ENCODE measurements around the gene RETN. TPM values are rescaled to one million over a fixed set of nuclear protein-coding genes. Genes with fewer than 3 reads are reported as not detected.

RETN gene
- total and polyA plus RNA-seq, 2 donors (not counting 3 experiments of a cell fraction or from before 2014, with no cell fraction given), result not detected

DNA sequence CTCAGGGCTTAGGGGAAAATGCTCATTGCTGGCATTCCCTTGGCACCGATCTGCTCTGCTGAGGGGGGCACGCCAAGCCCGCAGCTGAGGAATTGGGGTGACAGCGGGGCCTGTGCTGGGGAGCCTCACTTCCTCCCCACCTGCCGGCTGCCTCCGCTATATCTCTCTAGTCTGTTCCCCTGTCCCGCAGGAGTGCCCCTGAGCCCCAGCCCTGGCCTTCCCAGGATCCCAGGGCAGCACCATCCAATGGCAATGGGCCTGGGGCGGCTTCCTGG, 22.5 kb upstream of the RETN start:
- FAIRE-seq (no peak), DNase-seq (ENCODE audit: low read depth, low spot score) (no peak)
- H3K4me1 ChIP-seq (ENCODE audit: control insufficient read depth, extremely low read depth, insufficient read depth, low read length), result no peaks in the 10 kb centered on the region
- H3K79me2 ChIP-seq (ENCODE audit: control insufficient read depth, insufficient read depth, low read length), result no peaks in the 10 kb centered on the region
- H3K27ac ChIP-seq (ENCODE audit: insufficient read depth, low read depth, low read length), result no peak overlapping the region
- H3K36me3 ChIP-seq (ENCODE audit: control insufficient read depth in 2 of 2, extremely low read depth in 1 of 2, insufficient read depth in 2 of 2, low read length in 2 of 2), result no peaks in the 10 kb centered on the region
- H3K27me3 ChIP-seq (ENCODE audit: control insufficient read depth in 2 of 2, insufficient read depth in 2 of 2, low read length in 2 of 2), result peaks cover 0 to 2% of the 10 kb centered on the region in 2 experiments
- H3K9me3 ChIP-seq (replicated peaks; ENCODE audit: control insufficient read depth, insufficient read depth, low read length), result no peaks in the 10 kb centered on the region
- no peaks in the 10 kb centered on the region for H3K9me1 ChIP-seq (replicated peaks; ENCODE audit: control insufficient read depth, extremely low read depth, insufficient read depth, low read length)
- H3K4me2 ChIP-seq (ENCODE audit: insufficient read depth, low read length), result no peak overlapping the region
- no peaks in the 10 kb centered on the region for H4K20me1 ChIP-seq (replicated peaks; ENCODE audit: control insufficient read depth, extremely low read depth, insufficient read depth, low read length)
- ChIA-PET POLR2A (no interaction called here), CTCF (no interaction called here)
- no peak overlapping the region for H3K9ac ChIP-seq (replicated peaks; ENCODE audit: extremely low read depth, insufficient read depth, low read length)
- intact Hi-C loops (cut with micrococcal nuclease), result no loop called here
- dilution Hi-C loops (cut with MboI; ENCODE audit: extremely low pct_ligation_motif_present, low sequenced_read_pairs), result no loop called here
- H2AFZ ChIP-seq (ENCODE audit: low read depth, low read length), result no peak overlapping the region
- TF ChIP-seq FOS (IDR thresholded peaks at IDR 0.05; ENCODE audit: borderline replicate concordance, insufficient read depth, low read length) (no peak), EZH2 (IDR thresholded peaks at IDR 0.05; ENCODE audit: borderline replicate concordance, low read depth, low read length, severe bottlenecking) (no peak), MYC (IDR thresholded peaks at IDR 0.05; ENCODE audit: low read depth, low read length) (no peak), JUN (IDR thresholded peaks at IDR 0.05; ENCODE audit: borderline replicate concordance, insufficient read depth, insufficient read length, low read depth) (no peak), POLR2A (IDR thresholded peaks at IDR 0.05; ENCODE audit: low read depth, low read length) (no peak), GATA2 (IDR thresholded peaks at IDR 0.05; ENCODE audit: insufficient read depth, insufficient read length, low read depth, low read length) (no peak), POLR2AphosphoS5 (IDR thresholded peaks at IDR 0.05; ENCODE audit: insufficient read depth, low read depth, low read length) (no peak)
- TF ChIP-seq, protein P1, sequence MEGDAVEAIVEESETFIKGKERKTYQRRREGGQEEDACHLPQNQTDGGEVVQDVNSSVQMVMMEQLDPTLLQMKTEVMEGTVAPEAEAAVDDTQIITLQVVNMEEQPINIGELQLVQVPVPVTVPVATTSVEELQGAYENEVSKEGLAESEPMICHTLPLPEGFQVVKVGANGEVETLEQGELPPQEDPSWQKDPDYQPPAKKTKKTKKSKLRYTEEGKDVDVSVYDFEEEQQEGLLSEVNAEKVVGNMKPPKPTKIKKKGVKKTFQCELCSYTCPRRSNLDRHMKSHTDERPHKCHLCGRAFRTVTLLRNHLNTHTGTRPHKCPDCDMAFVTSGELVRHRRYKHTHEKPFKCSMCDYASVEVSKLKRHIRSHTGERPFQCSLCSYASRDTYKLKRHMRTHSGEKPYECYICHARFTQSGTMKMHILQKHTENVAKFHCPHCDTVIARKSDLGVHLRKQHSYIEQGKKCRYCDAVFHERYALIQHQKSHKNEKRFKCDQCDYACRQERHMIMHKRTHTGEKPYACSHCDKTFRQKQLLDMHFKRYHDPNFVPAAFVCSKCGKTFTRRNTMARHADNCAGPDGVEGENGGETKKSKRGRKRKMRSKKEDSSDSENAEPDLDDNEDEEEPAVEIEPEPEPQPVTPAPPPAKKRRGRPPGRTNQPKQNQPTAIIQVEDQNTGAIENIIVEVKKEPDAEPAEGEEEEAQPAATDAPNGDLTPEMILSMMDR (IDR thresholded peaks at IDR 0.05; ENCODE audit: extremely low read depth in 1 of 2, insufficient read depth in 1 of 2, low read depth in 1 of 2, low read length in 2 of 2), result no peak
- TF ChIP-seq, protein P2, sequence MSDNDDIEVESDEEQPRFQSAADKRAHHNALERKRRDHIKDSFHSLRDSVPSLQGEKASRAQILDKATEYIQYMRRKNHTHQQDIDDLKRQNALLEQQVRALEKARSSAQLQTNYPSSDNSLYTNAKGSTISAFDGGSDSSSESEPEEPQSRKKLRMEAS (IDR thresholded peaks at IDR 0.05; ENCODE audit: insufficient read depth, insufficient read length), result no peak
- no TSS peak for BruUV-seq (replicated peaks)
- no peak overlapping the region for H3K4me3 ChIP-seq (replicated peaks in 1 of 3; ENCODE audit: insufficient read depth in 1 of 3, low read depth in 1 of 3, low read length in 3 of 3)

Data from endothelial cell of umbilical vein (primary cell).